Dermis microvascular lymphatic vessel endothelial cell (primary cell): ENCODE results near the gene EAF2. TPM values are rescaled to one million over a fixed set of nuclear protein-coding genes. Genes with fewer than 3 reads are reported as not detected.
A peak's percentile ranks its signal among the peaks of the same experiment; 100 is the strongest.
"Not testable (repeated sequence)": the region's sequence is repeated elsewhere in the genome, so short reads cannot be mapped to it uniquely, and the experiment has no call there.

ENCODE experiments used
- DNase-seq, 2 donors: peaks; one replicate each; pipeline versions ENCODE4 v3.0.0 to v3.0.0-alpha.2; 2010; ENCODE audit warnings: low read depth in 2 of 2
- total RNA-seq: library from RNA; depleted of rRNA; stranded (reverse); fragments of >200 nt; gene quantifications from 2 replicates; pipeline ENCODE4 v1.2.1, GENCODE V29; 2014

Gene EAF2
- total RNA-seq, 1 donor from 2014 or later = 0.51 TPM

DNA sequence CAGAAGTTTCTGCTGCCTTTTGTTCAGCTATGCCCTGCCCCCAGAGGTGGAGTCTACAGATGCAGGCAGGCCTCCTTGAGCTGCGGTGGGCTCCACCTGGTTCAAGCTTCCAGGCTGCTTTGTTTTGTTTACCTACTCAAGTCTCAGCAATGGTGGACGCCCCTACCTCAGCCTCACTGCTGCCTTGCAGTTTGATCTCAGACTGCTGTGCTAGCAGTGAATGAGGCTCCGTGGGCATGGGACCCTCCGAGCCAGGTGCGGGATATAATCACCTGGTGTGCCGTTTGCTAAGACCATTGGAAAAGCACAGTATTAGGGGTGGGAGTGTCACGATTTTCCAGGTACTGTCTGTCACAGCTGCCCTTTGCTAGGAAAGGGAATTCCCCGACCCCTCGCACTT, 28.2 kb downstream of the EAF2 start:
- not testable (repeated sequence) for DNase-seq

DNA sequence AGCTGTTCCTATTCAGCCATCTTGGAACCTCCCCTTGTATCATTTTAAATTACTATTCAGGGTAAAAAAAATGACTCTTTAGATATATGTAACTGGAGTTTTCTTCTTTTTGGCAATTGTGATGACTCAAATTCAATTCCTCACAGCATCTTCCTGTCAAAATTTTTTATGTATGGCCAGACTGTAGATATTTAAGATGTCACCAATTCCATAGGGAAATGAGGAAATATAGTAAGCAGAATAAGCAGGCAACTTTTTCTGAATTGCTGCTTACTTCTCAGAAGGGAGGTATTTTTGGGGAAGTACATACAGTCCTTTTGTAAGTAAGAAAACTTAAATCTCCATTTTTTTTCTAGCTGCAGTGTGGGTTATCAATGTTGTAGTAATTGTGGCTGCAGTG, 28.8 kb downstream of the EAF2 start:
- DNase-seq = no peak

DNA sequence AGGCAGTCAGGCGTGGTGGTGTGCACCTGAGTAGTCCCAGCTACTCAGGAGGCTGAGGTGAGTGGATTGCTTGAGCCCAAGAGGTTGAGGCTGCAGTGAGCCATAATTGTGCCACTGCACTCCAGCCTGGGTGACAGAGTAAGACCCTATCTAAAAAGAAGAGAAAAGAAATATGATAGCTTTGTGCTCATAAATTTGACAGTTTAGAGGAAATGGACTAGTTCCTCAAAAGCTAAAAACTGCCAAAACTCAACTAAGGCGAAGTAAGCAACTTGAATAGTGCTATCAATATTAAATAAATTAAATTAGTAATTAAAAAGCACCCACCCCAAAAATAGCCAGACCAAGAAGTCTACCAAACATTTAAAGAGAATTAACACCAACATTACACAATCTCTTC, 34.7 kb downstream of the EAF2 start:
- no peak for DNase-seq

DNA sequence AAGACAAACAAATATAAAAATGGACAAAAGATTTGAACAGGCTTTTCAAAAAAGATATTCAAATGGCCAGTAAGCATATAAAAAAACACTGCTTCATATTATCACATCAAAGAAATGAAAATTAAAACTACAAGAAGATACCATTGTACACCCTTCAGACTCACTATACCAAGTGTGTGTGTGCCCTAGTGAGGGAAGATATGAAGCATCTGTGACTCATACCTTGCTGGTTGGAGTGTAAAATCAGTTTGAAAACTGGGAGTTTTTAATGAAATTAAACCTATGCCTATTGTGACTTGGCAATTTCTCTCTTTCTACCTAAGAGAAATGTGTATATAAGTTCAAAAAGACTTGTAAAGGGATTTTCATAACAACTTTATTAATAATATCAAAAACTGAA, 35.7 kb downstream of the EAF2 start:
- no peak for DNase-seq

DNA sequence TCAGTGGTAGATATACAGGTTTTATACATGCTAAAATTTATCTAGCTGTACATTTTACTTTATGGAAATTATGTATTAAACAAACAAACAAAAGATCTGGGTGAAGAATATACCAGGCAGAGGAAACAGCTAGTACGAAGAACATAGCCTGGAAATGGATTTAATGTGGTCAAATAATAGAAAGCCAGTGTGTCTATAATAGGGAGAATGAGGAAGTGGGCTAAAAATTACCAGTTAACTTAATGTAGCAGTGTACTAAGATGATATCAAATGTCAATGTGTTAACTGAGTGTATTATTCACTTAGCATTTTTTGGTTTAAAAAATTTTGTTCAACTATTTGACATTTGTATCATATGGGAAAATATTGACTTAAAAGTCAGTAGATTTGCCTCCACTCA, 36.4 kb downstream of the EAF2 start:
- no peak for DNase-seq

DNA sequence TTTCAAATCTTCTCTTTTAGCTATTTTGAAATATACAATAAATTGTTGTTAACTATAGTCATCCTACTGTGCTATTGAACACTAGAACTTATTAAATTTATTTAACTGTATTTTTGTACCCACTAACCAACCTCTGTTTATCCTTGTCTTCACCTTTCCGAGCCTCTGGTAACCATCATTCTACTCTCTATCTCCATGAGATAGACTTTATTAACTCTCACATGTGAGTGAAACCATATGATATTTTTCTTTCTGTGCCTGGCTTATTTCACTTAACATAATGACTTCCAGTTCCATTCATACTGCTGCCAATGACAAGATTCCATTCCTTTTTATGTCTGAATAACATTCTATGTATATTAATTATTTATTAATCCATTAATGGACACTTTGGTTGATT, 43.4 kb downstream of the EAF2 start:
- no peak for DNase-seq

DNA sequence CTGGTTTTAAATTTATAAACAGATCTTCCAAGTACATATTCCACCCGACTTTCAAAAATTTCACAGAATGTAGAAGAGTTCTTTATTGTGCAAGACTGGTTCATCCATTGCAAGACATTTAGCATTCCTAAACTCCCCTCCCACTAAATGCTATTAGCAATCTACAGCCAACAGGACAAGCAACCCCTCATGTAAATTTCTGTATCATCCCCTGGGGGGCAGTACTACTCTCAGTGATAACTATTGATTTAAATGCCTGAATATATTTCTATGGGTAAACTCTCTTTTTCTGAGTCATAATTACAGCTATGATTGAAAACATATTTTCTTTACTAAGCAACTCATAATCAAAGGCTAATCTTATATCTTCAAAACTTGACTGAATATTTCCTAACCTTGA, 48.5 kb downstream of the EAF2 start:
- DNase-seq = peak; percentile 6 to 41

DNA sequence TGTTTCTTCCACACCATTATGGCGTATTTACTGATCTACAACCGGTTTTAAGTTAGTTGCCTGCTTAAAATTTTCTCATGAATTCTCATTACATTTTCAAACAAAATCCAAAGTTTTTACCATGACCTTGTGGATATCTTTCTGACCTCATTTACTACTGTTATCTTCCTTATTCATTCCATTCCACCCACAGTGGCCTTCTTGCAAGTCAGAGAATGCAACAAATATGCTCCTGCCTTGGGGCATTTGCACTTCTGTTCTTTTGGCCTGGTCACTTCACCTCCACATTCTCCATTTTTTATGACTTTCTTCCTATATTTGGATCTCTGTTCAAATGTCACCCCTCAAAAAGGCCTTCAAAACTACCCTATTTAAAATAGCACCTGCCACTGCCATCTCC, 50.4 kb downstream of the EAF2 start:
- DNase-seq = no peak

DNA sequence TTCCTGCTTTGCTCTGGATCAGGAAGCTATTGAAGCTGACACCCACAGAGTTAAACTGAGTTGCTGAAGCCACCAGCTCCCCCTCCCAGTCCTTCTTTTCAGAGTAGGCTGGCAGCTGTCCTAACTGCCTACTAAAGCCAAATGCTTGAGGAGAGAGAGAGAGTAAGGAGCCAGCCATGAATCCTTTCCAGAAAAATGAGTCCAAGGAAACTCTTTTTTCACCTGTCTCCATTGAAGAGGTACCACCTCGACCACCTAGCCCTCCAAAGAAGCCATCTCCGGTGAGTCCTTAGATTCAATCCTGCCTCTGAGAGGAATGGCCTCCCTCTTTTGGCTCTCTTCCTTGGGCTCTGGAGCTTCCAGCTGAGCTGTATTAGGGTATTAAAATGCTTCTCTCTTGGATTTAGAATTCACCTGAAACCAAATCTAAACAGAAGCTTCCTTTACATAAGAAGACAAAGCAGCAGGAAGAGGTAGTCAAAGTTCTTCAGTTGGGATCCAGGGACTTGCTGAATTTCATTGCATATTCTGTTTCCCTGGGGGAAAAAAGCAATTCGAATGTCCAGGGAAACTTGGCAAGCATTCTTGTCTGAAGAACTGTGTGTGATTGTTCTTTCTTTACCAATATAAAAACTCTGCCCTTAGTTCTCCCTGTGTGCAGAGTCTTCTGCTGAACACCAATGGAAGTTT, 59.4 kb downstream of the EAF2 start, which contains the start of gene SLC15A2:
SLC15A2 (plus strand) TSS at position 101 of the 690 bp plus-strand sequence; CDS start at position 177, 76 bp downstream.
- DNase-seq = peak in 1 of 2 donors; percentile 0

DNA sequence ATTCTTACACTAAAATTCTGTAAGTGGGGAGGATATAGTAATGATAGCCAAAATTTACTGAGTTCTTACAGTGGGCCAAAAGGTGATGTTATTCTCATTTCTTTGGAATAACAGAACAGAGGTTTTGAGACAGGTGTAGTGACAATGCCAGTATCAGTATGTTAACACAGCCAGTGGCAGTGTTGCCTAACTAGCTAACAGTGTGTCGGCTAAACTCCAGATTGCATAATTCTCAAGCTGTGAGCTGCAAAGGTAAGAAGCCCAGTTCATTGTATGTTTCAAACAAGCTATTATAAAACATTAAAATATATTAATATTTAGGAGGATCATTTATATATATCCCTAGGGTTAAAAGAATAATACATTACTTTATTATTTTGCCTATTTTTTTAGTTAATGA, 60.1 kb downstream of the EAF2 start:
- DNase-seq = no peak

DNA sequence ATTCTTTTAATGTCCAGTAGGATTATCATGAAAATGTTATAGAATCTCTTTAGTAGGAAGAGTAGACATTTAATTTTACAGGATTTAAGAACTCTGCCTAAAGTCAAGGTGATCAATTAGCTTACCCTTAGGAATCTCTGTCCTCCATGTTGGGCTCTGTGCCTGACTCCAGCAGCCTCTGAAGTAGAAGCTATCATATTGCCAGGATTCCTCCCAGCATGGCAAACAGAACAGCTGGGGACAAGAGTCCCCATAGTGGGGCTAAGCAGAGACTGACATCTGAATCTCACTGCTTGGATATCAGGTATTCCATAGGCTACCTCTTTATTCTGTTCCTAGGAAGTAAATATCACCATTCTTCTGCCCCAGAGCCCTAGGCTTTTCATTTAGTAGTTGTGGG, 60.7 kb downstream of the EAF2 start:
- no peak for DNase-seq

DNA sequence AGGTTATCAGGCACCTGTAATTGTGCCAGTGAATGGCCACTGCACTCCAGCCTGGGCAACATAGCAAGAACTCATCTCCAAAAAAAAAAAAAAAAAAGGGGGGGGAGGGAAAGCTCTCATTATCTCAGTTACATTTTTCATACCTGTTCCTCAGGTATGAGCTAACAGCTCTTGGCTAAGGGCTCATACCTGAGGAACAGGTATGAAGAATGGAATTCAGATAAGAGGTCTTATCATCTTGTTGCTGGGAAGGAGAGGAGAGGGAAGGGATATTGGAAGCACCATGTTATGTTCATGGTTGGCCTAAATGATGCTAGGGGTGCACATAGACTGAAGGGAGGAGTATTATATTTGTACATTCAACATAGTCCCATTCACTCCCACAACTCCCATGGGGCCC, 61.8 kb downstream of the EAF2 start:
- no peak for DNase-seq

DNA sequence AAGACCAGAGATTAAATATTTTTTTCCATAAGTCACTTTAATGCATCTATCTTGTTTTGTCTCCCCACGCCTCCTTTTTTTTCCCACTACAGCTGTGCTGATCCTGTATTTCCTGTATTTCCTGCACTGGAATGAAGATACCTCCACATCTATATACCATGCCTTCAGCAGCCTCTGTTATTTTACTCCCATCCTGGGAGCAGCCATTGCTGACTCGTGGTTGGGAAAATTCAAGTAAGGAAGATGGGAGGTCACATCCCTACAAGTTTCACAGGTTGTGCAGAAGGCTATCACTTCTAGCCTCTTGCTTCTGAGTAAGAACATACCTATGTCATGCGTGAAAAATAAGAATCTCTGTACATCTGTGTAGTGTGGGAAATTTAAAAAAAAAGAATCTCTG, 62.3 kb downstream of the EAF2 start:
- DNase-seq = no peak

DNA sequence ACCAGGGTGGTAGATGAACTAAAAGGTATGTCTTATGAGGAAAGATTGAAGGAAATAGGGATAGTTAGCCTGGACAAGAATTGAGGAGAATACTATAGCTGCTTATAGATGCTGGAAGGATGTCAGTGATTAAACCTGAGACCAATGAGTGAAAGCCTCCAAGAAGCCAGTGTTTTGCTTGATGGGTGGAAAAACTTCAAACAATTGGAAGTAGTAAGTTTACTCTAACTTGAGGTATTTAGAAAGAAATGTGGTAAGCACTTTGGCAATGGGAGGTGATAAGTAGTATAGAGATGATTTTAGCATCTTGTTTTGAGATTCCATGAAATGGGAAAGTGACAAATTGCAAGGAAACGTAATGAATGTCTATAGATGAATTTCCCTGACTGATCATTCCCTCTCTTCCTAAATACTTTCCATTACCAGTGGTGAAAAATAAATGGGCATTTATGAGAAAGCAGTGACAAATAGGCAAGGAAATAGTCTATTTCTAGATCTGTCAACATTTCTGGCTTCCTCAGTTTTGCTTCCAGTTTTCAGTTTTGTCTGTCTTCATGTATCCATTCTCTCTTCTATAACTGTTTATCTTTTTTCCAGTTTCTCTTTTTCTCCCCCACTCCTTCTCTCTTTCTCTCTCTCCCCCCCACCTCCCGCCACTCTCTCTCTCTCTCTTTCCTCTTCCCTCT, 78.4 kb downstream of the EAF2 start:
- no peak for DNase-seq

DNA sequence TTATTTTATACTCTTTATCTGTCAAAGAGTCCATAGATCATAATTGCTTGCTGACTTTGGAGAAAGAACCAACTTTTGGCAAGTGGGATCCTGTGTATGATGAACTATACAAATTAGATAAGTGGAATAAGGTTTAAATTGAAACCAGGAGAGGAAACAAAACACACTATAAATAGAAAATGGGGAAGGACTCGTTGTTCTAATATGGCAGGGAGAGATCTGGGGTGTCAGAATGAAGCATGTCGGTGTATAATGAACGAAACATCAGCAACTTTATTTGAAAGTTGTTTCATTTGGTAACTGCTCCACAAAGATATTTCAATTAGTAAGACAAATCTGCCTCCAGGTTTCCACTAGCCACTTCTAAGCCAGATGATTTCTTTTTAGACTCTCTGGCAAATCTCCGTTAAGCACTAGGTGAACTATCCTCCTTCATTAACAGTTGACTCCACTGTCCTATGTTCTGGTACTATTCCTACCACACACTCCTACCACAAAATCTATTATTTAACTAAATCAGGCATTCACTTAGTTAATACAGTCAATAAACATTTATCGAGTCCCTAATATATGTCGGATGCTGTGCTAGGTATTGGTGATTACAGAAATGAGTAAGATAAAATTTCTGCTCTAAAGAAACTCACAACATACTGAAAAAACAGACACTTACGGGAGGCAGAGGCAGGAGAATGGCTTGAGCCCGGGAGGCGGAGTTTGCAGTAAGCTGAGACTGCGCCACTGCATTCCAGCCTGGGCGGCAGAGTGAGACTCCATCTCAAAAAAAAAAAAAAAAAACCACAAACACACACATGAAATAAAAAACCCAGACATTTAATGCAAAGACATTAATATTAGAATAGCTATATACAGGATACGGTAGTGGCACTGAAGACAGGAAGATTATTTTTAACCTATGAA, 79.3 kb downstream of the EAF2 start:
- no peak for DNase-seq

DNA sequence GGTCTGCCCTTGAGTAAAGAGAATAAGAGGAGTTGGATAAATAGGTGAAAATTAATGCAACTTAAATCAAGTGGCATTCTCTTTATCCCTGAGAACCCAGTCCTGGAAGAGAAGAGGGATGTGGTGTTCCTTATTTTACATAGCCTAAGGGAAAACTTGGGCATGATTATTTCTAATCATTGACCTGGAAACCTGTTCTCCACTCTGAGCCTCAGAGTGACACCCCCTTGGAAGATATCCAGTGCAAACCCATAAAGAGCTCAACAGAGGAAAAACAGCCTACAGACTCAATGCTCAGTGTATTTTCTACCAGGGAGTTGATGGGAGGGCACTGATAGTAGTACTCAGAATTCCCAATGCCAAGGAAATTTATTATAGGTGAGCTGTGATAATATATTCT, 81.2 kb downstream of the EAF2 start:
- no peak for DNase-seq

DNA sequence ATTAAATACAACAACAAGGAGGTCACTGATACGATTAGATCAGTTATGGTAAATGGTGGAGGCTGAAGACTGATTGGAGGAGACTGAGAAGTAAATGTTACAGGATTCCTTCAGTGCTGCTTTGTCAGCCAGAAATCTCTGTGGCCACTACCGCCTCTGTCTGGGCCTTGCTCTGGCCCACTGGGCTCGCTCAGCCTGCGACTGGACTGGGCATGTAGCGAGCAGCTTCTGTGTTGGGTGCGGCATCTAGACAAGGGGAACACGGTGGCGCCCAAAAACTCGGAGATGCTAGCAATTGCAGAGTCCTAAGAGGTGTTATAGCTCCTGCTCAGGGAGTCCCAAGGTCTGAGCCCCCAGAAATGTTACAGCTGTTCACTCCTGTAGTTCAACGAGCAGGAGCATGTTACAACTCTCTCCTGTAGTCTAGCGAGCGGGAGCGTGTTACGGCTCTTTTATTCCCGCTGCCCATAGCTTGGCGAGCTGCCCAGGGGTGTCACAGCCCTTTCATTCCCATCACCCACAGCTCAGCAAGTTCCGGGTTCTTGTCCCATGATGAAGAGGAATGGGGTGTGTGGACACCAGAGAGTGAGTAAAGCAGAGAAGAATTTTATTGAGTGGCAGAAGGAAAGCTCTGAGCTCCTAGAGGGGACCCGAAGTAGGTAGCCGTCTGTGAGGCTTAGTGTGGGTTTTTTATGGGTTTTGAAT, 83.9 kb downstream of the EAF2 start:
- no peak for DNase-seq

DNA sequence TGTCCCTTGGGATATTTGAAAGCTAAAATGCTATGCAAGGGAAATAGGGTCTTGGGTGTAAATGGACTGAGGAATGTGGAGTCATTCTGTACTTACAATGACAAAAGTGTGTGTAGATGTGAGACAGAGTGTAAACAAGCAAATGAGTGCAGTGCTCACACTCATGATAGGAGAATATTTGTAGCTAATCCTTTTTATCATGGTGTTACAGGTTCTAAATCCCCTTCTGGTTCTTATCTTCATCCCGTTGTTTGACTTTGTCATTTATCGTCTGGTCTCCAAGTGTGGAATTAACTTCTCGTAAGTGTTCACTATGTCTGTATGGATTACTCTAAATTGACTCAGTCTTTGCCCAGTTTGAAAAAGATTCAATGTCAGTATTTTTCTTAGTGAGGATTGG, 89.7 kb downstream of the EAF2 start:
- DNase-seq = no peak

DNA sequence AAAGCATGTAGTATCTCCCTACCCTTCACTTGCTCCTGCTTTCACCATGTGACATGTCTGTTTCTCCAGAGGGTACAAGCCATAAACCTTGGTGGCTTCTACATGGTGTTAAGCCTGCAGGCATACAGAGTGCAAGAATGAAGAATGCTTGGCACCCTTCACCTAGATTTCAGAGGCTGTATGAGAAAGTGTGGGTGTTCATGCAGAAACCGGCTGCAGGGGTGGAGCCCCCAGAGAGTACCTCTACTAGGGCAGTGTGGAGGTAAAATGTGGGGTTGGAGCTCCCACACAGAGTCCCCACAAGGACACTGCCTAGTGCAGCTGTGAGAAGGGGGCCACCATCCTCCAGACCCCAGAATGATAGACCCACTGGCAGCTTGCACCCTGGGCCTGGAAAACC, 91.4 kb downstream of the EAF2 start:
- no peak for DNase-seq
